Muscle layer of duodenum (tissue), 2 donors: ENCODE data around the gene SH3RF3.

Source experiments
- H3K27ac ChIP-seq: one replicate; pipeline ENCODE4 v1.7.0; 2013; ENCODE audit warnings: mild to moderate bottlenecking, low read length
- H3K27me3 ChIP-seq: one replicate; pipeline ENCODE4 v1.7.0; 2013; ENCODE audit warnings: low read depth, mild to moderate bottlenecking, control low read depth, low read length
- H3K36me3 ChIP-seq, 2 donors: one replicate each; pipeline ENCODE4 v1.7.0; 2013; ENCODE audit warnings: low read length in 2 of 2, control low read depth in 1 of 2, mild to moderate bottlenecking in 1 of 2; ENCODE audit not compliant: insufficient read depth in 2 of 2, control insufficient read depth in 1 of 2
- H3K4me1 ChIP-seq, 2 donors: one replicate each; pipeline ENCODE4 v1.7.0; 2013; ENCODE audit warnings: low read length in 2 of 2, mild to moderate bottlenecking in 2 of 2, control low read depth in 1 of 2, moderate library complexity in 1 of 2; ENCODE audit not compliant: insufficient read depth in 2 of 2, control insufficient read depth in 1 of 2
- H3K4me3 ChIP-seq, 2 donors: one replicate each; pipeline ENCODE4 v1.7.0; 2013; ENCODE audit warnings: low read length in 2 of 2, low read depth in 1 of 2, mild to moderate bottlenecking in 1 of 2
- H3K9me3 ChIP-seq, 2 donors: one replicate each; pipeline ENCODE4 v1.7.0; 2013; ENCODE audit warnings: low read length in 2 of 2, control low read depth in 1 of 2, mild to moderate bottlenecking in 1 of 2; ENCODE audit not compliant: control insufficient read depth in 1 of 2
- donor health status: healthy.

Gene SH3RF3

DNA sequence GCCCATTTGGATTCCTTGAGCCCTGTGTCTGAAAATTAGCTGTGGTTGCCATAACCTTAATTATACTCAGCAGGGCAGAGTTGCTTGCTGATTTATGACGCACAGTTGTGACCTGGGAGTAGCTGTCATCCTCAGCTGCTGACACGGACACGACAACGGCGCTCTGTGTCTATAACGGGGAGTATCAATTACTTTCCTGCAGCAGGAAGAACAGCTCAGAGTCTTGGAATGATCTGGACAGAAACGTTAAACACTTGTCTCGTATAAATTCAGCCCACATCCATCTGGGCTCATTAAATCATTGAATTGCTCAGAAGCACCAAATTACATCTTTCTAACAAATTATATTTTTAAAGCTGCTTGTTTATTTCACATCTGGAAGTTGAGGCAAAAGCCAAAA is 368.5 kb downstream of the SH3RF3 start:
- H3K27ac ChIP-seq: no peak overlapping the region
- H3K9me3 ChIP-seq: no peaks in the 10 kb centered on the region
- no peak overlapping the region for H3K4me3 ChIP-seq
- no peaks in the 10 kb centered on the region for H3K27me3 ChIP-seq
- peaks cover 0 to 12% of the 10 kb centered on the region in 2 donors for H3K4me1 ChIP-seq
- peaks cover 0 to 5% of the 10 kb centered on the region in 2 donors for H3K36me3 ChIP-seq

DNA sequence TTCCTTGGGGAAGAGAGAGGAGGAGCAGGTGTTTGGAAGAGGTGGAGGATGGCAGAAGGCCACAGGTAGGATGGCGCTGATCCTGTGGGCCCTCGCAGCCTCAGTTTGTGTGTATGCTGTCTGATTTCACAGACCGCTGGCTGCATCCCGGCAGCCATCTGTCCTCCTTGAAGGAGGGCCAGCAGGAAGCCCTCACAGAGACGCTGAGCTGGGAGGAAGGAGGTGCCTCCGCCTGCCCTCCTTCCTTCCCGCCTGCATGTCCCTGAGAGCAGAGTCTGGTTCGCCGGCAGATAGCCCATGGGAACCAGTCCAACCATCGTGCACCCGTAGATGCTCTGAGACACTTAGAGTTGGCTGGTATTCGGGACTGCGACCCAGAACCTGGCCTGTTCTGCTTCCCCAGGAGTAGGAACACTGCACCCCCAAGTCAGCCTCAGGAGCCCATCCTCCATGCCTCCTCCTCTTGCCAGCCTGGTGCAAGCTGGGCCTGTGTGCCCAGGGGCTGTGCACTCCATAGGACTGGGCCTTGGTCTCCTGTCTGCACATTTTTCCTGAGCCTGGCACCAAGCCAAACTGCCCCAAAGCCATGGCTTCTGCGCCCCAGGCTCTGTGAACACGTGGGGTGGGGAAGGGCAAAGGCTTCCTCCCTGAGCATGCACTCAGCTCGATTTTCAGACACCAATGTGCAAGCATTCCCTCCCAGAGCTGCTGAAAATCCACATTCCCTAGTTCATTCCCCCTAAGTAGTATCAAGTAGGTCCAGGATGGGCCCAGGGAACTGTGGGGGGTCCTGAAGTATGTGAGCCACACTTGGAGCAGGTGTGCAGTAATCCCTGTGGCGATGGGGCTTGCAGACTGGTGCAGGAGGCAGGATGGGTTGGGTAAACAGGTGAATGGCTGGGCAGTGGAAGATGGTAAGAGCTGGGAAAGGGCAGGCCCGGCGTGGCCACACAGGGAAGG is 369.2 kb downstream of the SH3RF3 start:
- Histone ChIP-seq H3K4me3 (no peak overlapping the region), H3K27me3 (no peaks in the 10 kb centered on the region), H3K9me3 (no peaks in the 10 kb centered on the region), H3K27ac (no peak overlapping the region), H3K36me3 (peaks cover 0 to 4% of the 10 kb centered on the region in 2 donors), H3K4me1 (peaks cover 0 to 12% of the 10 kb centered on the region in 2 donors)

DNA sequence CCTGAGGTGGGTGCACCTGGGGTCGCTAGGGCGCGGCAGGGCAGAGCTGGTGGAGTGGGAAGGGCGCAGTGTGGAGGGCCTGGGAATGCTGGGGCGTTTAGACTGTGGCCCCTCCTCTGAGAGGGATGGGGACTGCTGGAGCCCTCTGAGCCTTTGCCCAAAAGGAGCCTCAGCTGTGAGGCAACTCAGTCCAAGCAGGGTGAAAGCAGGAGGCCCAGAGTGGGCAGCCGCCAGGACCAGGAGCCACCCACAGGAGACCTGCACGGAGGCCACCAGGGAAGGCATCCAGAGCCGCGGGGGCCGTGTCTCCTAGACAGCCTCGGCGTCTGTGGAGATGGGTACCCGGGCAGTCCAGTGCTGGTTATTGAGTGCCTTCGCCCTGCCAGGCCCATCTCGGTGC is 369.9 kb downstream of the SH3RF3 start:
- Histone ChIP-seq H3K9me3 (no peaks in the 10 kb centered on the region), H3K36me3 (peaks cover 0 to 4% of the 10 kb centered on the region in 2 donors), H3K4me3 (no peak overlapping the region), H3K27ac (no peak overlapping the region), H3K4me1 (peaks cover 0 to 12% of the 10 kb centered on the region in 2 donors), H3K27me3 (no peaks in the 10 kb centered on the region)

DNA sequence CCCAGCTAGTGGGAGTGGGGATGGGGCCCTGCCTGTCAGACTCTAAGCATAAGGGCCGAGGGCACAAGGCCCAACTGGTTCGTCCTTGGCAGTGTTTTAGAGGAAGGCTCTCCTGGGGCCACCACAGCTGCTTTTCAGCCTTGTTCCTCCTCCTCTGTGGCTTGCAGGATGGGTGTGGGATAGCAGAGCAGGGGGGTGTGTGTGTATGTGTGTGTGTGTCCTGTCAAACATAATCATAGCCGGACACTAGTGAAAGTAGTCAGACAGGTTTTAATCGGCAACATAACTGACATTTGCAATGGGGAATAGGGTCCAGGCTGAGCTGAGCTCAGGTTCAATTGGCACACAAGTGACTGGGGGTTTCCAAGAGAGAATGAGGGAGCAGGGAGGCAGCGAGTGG is 370.6 kb downstream of the SH3RF3 start:
- H3K27me3 ChIP-seq: no peaks in the 10 kb centered on the region
- no peak overlapping the region for H3K27ac ChIP-seq
- peaks cover 0 to 4% of the 10 kb centered on the region in 2 donors for H3K36me3 ChIP-seq
- no peaks in the 10 kb centered on the region for H3K9me3 ChIP-seq
- peaks cover 0 to 12% of the 10 kb centered on the region in 2 donors for H3K4me1 ChIP-seq
- no peak overlapping the region for H3K4me3 ChIP-seq

DNA sequence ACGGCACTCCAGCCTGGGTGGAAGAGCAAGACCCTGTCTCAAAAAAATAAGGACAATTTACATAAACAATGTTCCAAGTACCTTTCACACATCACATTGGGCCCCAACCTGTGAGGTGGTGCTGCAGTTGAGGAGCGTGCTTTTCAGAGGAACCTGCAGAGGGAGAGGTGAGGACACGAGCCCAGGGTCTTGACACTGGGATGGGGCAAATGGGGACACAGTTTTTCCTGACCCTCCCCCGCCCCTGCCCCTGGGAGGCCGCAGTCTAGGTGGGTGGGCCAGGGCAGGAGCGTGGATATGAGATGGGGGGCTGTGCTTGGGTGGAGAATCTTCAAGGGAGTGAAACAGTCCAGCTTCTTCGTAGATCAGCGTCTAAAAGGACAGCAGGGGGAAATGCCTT is 371.9 kb downstream of the SH3RF3 start:
- Histone ChIP-seq H3K27me3 (no peaks in the 10 kb centered on the region), H3K36me3 (peaks cover 0 to 8% of the 10 kb centered on the region in 2 donors), H3K4me1 (peaks cover 0 to 12% of the 10 kb centered on the region in 2 donors), H3K27ac (no peak overlapping the region), H3K9me3 (peaks cover 0 to 5% of the 10 kb centered on the region in 2 donors), H3K4me3 (no peak overlapping the region)

DNA sequence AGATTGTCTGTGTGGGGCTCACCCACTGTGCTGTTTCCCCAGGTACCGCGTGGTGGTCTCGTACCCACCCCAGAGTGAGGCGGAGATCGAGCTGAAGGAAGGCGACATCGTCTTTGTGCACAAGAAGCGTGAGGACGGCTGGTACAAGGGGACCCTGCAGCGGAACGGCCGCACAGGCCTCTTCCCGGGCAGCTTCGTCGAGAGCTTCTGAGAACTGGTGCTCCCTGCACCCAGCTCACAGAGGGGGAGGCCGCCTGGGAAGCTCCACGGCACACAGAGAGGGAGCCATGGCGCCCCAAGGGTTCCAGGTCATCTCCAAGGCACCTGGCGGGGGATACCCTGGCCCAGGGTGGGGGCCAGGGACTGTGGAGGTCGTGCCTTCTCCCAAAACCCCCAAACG is 372.5 kb downstream of the SH3RF3 start:
- H3K27ac ChIP-seq: no peak overlapping the region
- peaks cover 0 to 8% of the 10 kb centered on the region in 2 donors for H3K36me3 ChIP-seq
- H3K27me3 ChIP-seq: no peaks in the 10 kb centered on the region
- H3K4me3 ChIP-seq: no peak overlapping the region
- H3K9me3 ChIP-seq: peaks cover 0 to 9% of the 10 kb centered on the region in 2 donors
- peaks cover 0 to 12% of the 10 kb centered on the region in 2 donors for H3K4me1 ChIP-seq

DNA sequence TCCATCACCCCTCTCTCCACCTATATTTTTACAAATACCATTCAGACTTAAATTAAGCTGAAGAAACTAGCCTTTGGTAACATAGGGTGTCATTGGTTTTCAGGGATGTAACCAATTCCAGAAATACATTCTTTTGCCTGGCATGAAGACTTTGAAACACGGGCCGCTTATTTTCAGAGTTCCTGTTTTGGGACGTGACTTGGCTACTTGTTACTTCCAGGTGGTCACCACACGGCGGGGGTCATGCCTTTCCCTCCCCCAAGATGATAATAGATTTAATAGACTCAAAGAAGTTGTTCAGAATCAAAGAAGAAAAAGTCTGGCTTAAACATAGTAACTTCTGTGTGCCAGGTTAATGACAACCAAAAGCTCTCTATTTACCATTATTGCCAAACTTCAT is 374.2 kb downstream of the SH3RF3 start:
- Histone ChIP-seq H3K27ac (no peak overlapping the region), H3K4me3 (no peak overlapping the region), H3K36me3 (peaks cover 0 to 8% of the 10 kb centered on the region in 2 donors), H3K27me3 (no peaks in the 10 kb centered on the region), H3K4me1 (peaks cover 0 to 1% of the 10 kb centered on the region in 2 donors), H3K9me3 (peaks cover 0 to 9% of the 10 kb centered on the region in 2 donors)

DNA sequence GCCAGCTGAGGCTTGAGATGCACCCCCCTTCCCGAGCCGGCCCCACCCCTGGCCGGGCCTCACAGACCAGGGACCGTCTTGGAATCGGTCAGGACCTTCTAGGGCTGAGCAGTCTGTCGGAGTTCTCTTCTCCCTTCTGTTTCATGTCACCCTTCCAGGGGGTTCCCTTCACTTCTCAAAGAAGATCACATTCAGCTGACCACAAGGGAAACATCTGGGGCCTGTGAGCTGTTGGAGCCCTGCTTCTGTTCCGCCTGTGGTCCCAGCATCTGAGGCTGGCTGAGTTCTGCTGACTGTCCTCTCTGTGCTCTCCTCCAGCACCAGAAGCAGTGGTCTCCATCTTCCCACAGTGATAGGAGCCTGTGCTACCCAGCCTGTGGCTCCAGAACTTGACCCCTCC is 378.2 kb downstream of the SH3RF3 start:
- peaks cover 0 to 4% of the 10 kb centered on the region in 2 donors for H3K36me3 ChIP-seq
- H3K4me1 ChIP-seq: no peaks in the 10 kb centered on the region
- H3K27ac ChIP-seq: no peak overlapping the region
- H3K4me3 ChIP-seq: no peak overlapping the region
- peaks cover 0 to 9% of the 10 kb centered on the region in 2 donors for H3K9me3 ChIP-seq
- no peaks in the 10 kb centered on the region for H3K27me3 ChIP-seq

DNA sequence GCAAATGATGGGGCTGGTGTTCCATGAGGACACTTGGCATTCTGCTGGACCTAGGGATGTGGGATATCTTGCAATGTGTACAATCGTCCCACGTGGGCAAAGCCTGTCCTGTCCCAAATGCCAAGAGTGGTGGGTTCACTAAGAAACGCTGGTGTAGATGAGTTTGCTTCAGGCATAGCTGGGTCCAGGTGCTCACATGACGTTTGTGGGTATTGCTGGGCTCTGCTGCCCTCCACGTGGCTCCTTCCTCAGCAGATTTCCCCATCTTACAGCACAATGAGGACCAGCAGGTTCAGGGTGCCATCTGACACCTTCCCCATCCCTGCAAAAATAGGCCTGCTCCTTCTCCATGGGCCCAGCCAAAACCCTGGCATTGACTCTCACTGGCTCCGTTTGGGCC is 378.8 kb downstream of the SH3RF3 start:
- Histone ChIP-seq H3K4me1 (no peaks in the 10 kb centered on the region), H3K9me3 (peaks cover 0 to 9% of the 10 kb centered on the region in 2 donors), H3K27me3 (no peaks in the 10 kb centered on the region), H3K36me3 (peaks cover 0 to 4% of the 10 kb centered on the region in 2 donors), H3K27ac (no peak overlapping the region), H3K4me3 (no peak overlapping the region)

DNA sequence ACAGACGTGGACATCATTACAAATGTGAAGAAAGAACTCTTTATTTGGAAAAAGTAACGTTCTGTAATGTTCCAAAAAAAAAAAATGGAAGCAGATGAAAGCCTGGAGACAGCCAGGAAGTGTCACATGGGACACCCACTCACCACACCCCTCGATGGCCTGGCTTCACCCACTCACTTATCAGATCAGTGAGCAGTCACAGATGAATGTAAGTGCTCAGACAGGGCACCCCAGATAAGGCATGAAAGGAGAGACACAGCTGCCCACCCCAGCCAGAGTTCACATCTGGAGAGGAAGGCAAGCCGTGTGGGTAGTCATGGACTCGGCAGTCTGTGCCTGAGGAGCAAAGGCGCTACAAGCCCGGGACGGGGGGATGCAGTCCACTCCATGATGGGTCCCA is 379.6 kb downstream of the SH3RF3 start:
- H3K27me3 ChIP-seq: no peaks in the 10 kb centered on the region
- H3K36me3 ChIP-seq: peaks cover 0 to 4% of the 10 kb centered on the region in 2 donors
- H3K4me1 ChIP-seq: peaks cover 3 to 6% of the 10 kb centered on the region in 2 donors
- H3K27ac ChIP-seq: no peak overlapping the region
- no peak overlapping the region for H3K4me3 ChIP-seq
- H3K9me3 ChIP-seq: peaks cover 0 to 9% of the 10 kb centered on the region in 2 donors

DNA sequence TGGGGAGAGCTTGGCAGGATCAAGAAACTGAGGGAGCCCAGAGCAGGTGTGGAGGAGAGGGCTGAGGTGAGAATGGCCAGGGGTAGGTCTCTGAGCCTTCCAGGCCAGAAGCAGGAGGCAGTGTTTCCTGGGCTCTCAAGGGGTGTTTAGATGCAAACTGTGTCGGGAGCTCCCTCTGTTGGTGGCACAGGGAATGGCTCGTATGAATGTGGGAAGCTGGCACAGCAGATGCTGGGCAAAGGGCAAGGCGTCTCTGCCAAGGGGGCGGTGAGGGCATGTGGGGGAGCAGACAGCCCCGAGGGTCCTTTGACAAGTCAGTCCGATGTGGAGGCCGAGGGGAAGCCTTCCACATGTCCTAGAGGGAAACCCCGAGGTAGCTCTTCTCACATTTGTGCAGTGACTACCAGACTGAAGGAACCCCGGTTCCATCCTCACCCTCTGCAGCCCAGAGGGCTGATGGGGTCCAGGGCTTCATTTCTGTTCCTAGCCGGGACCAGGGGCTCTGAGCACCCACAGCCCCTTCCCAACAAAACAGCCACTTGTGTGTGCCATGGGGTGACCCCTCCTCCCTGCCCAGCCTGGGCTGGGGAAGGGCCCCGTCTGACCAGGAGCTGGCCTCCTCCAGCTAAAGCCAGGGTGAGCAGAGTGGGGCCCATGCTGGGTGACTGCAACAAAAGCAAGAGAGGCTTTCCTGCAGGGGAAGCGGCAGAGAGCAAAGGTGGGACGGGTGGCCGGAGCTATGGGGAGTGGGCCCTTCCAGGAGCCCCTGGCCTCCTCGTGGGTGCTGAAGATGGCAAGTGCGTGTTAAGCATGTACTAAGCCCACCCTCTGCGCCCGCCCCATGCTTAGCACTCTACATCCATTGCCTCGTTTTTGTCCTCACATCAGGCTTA is 381.4 kb downstream of the SH3RF3 start:
- peaks cover 0 to 4% of the 10 kb centered on the region in 2 donors for H3K36me3 ChIP-seq
- peaks cover 7 to 24% of the 10 kb centered on the region in 2 donors for H3K4me1 ChIP-seq
- no peak overlapping the region for H3K27ac ChIP-seq
- no peaks in the 10 kb centered on the region for H3K27me3 ChIP-seq
- H3K4me3 ChIP-seq: no peak overlapping the region
- H3K9me3 ChIP-seq: peaks cover 0 to 9% of the 10 kb centered on the region in 2 donors
